ENCODE measurements around the gene SEMA3B. TPM values are rescaled to one million over a fixed set of nuclear protein-coding genes. Genes with fewer than 3 reads are reported as not detected.
A peak's percentile ranks its signal among the peaks of the same experiment; 100 is the strongest.

Gene SEMA3B
- total and polyA plus RNA-seq, 9 of the 15 experiments (the other 6 are each of a cell fraction or from before 2014, with no cell fraction given), result 0.03 to 1.8 (median 0.55) TPM; not detected in 1

DNA sequence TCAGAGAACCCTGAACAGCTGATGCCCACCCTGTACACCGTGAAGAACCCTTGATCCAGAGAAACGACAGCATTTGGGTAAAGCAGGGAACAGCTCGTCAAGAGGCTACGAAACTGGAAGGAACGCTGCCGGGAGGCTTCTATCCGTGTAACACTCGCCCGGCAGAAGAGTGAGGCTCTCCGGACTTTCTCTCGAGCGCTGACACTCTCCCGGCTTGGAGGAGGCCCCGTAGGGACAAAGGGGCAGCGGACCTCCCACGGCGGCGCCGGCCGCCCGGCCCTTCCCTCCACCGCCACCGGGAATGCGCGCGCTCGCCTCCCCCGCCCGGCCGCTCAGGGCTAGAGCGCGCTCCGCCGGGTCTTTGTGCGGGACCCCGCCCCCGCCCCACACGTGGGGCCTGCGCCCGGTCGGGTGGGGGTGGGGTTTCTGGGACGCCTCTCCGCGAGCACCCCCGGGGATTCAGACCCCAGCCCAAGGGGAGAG, 51.9 kb downstream of the SEMA3B start (continued):
- TF ChIP-seq FIP1L1 (IDR thresholded peaks at IDR 0.05; ENCODE audit: low read depth, low read length, poor library complexity, severe bottlenecking) (peak; percentile 37), ZBTB9 (CRISPR knock-in tag; IDR thresholded peaks at IDR 0.05) (no peak), GMEB1 (CRISPR knock-in tag; IDR thresholded peaks at IDR 0.05) (peak; percentile 21; the same call in 1 of the 2 replicates), ETS1 (conservative IDR thresholded peaks at IDR 0.05; ENCODE audit: control insufficient read depth, low read depth, low read length) (peak; percentile 67; the same call in 1 of the 2 replicates), ZFP1 (CRISPR knock-in tag; IDR thresholded peaks at IDR 0.05) (no peak), REST (IDR thresholded peaks at IDR 0.05; ENCODE audit: borderline replicate concordance) (peak; percentile 14; the same call in 1 of the 2 replicates), REST (CRISPR knock-in tag; IDR thresholded peaks at IDR 0.05; ENCODE audit: low read depth) (no peak), GATAD2B (IDR thresholded peaks at IDR 0.05; ENCODE audit: borderline replicate concordance) (peak; percentile 79; the same call in 1 of the 2 replicates), USF1 (CRISPR knock-in tag; IDR thresholded peaks at IDR 0.05) (peak; percentile 59; the same call in 1 of the 2 replicates), ZNF639 (CRISPR knock-in tag; conservative IDR thresholded peaks at IDR 0.05 in 1 of 2, IDR thresholded peaks at IDR 0.05 in 1 of 2) (peak in 1 of 2 experiments; percentile 77; a peak in 2 of 4 replicates), TEAD1 (CRISPR knock-in tag; IDR thresholded peaks at IDR 0.05) (peak; percentile 33 to 69; a peak in 2 of 4 replicates)
